ENCODE measurements around the gene IDH2. TPM values are rescaled to one million over a fixed set of nuclear protein-coding genes. Genes with fewer than 3 reads are reported as not detected.

Gene IDH2
- total RNA-seq, 3 donors from 2014 or later (not counting 1 experiment from before 2014, with no cell fraction given), result 72.3 to 91.5 (median 81.0) TPM

DNA sequence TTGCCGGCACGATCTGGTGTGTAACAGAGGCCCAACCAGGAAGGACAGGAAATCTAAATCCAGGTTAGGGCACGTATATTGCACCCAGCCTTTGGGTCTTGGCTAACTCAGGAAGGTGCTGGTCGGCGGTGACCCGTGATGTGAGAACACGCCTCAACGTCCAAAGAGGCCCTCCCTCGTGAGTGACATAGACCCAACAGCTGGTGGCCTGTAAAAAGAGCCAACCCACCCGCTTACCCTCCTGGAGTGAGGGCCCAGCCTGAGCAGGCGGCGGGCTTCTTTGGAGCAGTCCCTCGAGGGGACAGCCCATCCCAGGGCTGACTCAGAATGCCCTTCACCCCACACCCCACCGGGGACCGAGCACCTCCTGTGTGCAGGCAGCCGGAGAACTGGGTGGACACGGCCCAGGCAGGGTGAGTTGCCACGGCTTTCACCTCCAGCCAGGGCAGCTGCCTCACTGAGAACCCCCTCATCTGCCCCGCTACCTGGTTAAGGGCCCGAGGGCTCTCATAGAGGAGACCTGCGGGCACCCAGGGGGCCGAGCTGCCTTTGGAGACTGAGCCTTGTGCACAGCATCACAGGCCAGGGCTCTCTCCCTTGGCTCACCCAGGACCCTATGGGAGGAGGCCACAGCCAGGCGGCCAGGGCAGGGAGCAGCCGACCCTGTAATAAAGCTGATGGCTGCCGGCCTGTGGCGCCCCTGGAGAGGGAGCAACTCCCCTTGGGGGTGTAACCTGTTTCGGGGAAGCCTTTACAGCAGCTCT, 59.3 kb downstream of the IDH2 start:
- no peaks in the 10 kb centered on the region for H3K27me3 ChIP-seq (ENCODE audit: control insufficient read depth, insufficient read depth, low read length)
- H3K9me3 ChIP-seq (ENCODE audit: control insufficient read depth, insufficient read depth, low read length), result no peaks in the 10 kb centered on the region
- Mint-ChIP-seq H3K9me3 (no peaks in the 10 kb centered on the region), H3K4me3 (no peak overlapping the region), H3K27me3 (ENCODE audit: low read depth in 2 of 2) (no peaks in the 10 kb centered on the region), H3K4me1 (peaks cover 50% of the 10 kb centered on the region in 2 donors), H3K27ac (peak overlapping the region in 1 of 2 donors; percentile 3), H3K36me3 (no peaks in the 10 kb centered on the region)
- intact Hi-C loops (cut with micrococcal nuclease), result no loop called here
- no peaks in the 10 kb centered on the region for H3K36me3 ChIP-seq (ENCODE audit: control insufficient read depth, insufficient read depth, low read length)
- H3K27ac ChIP-seq (ENCODE audit: low read length), result no peak overlapping the region
- DNase-seq, result no peak
- no peak for TF ChIP-seq CTCF (IDR thresholded peaks at IDR 0.05)
- peaks cover 48% of the 10 kb centered on the region for H3K4me1 ChIP-seq (ENCODE audit: control insufficient read depth, insufficient read depth, low read length)
- 95% methylated on average over 27 of the region's 27 CpGs for WGBS (ENCODE audit: insufficient coverage)
- ATAC-seq, result no peak
- H3K4me3 ChIP-seq (ENCODE audit: low read length), result no peak overlapping the region

DNA sequence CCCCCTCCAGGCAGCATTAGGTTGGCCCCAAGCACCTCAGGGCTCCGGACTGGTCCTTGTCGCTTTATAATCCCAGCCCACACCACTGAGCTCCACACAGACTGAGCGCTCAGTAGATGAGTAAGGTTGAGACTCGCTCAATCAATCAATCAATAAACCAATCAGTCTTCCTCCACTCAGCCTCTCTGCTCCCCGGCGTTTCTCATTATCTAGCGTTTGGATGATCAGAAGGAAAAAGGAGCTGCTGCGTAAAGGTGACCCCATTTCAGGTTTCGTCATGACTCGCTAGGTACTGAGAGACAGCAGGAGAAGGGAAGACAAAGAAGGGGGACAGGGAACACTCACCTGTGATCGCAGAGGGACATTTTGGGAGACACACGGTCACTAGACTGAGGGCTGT, 59.9 kb downstream of the IDH2 start:
- Mint-ChIP-seq H3K9me3 (no peaks in the 10 kb centered on the region), H3K4me3 (no peak overlapping the region), H3K36me3 (no peaks in the 10 kb centered on the region), H3K4me1 (peaks cover 56% of the 10 kb centered on the region in 2 donors), H3K27ac (no peak overlapping the region), H3K27me3 (ENCODE audit: low read depth in 2 of 2) (no peaks in the 10 kb centered on the region)
- H3K4me3 ChIP-seq (ENCODE audit: low read length), result no peak overlapping the region
- peaks cover 49% of the 10 kb centered on the region for H3K4me1 ChIP-seq (ENCODE audit: control insufficient read depth, insufficient read depth, low read length)
- no peak for TF ChIP-seq CTCF (IDR thresholded peaks at IDR 0.05)
- no peaks in the 10 kb centered on the region for H3K9me3 ChIP-seq (ENCODE audit: control insufficient read depth, insufficient read depth, low read length)
- DNase-seq (no peak), ATAC-seq (no peak)
- WGBS (ENCODE audit: insufficient coverage), result 99% methylated on average over 9 of the region's 12 CpGs
- no peaks in the 10 kb centered on the region for H3K36me3 ChIP-seq (ENCODE audit: control insufficient read depth, insufficient read depth, low read length)
- no peaks in the 10 kb centered on the region for H3K27me3 ChIP-seq (ENCODE audit: control insufficient read depth, insufficient read depth, low read length)
- H3K27ac ChIP-seq (ENCODE audit: low read length), result no peak overlapping the region
- intact Hi-C loops (cut with micrococcal nuclease), result no loop called here

GRCh38 chr15:90040618-90041017, 61.6 kb downstream of the IDH2 start:
- WGBS (ENCODE audit: insufficient coverage), result 89% methylated on average over 6 of the region's 6 CpGs
- Histone ChIP-seq H3K27ac (ENCODE audit: low read length) (no peak overlapping the region), H3K27me3 (ENCODE audit: control insufficient read depth, insufficient read depth, low read length) (no peaks in the 10 kb centered on the region), H3K4me3 (ENCODE audit: low read length) (no peak overlapping the region), H3K4me1 (ENCODE audit: control insufficient read depth, insufficient read depth, low read length) (peaks cover 50% of the 10 kb centered on the region), H3K36me3 (ENCODE audit: control insufficient read depth, insufficient read depth, low read length) (no peaks in the 10 kb centered on the region), H3K9me3 (ENCODE audit: control insufficient read depth, insufficient read depth, low read length) (no peaks in the 10 kb centered on the region)
- no peaks in the 10 kb centered on the region for H3K36me3 Mint-ChIP-seq
- no peak for TF ChIP-seq CTCF (IDR thresholded peaks at IDR 0.05)
- intact Hi-C loops (cut with micrococcal nuclease), result no loop called here
- H3K27ac Mint-ChIP-seq, result peak overlapping the region; percentile 88 to 92
- H3K9me3 Mint-ChIP-seq, result no peaks in the 10 kb centered on the region
- H3K4me1 Mint-ChIP-seq, result peaks cover 60 to 68% of the 10 kb centered on the region in 2 donors
- H3K4me3 Mint-ChIP-seq, result no peak overlapping the region
- H3K27me3 Mint-ChIP-seq (ENCODE audit: low read depth in 2 of 2), result no peaks in the 10 kb centered on the region
- no peak for DNase-seq
- ATAC-seq, result no peak
